ENCODE measurements around the gene TBR1. TPM values are rescaled to one million over a fixed set of nuclear protein-coding genes. Genes with fewer than 3 reads are reported as not detected.
A peak's percentile ranks its signal among the peaks of the same experiment; 100 is the strongest.

The TBR1 gene
- total and polyA plus RNA-seq, 8 donors = under 0.01 TPM; not detected in 7

DNA sequence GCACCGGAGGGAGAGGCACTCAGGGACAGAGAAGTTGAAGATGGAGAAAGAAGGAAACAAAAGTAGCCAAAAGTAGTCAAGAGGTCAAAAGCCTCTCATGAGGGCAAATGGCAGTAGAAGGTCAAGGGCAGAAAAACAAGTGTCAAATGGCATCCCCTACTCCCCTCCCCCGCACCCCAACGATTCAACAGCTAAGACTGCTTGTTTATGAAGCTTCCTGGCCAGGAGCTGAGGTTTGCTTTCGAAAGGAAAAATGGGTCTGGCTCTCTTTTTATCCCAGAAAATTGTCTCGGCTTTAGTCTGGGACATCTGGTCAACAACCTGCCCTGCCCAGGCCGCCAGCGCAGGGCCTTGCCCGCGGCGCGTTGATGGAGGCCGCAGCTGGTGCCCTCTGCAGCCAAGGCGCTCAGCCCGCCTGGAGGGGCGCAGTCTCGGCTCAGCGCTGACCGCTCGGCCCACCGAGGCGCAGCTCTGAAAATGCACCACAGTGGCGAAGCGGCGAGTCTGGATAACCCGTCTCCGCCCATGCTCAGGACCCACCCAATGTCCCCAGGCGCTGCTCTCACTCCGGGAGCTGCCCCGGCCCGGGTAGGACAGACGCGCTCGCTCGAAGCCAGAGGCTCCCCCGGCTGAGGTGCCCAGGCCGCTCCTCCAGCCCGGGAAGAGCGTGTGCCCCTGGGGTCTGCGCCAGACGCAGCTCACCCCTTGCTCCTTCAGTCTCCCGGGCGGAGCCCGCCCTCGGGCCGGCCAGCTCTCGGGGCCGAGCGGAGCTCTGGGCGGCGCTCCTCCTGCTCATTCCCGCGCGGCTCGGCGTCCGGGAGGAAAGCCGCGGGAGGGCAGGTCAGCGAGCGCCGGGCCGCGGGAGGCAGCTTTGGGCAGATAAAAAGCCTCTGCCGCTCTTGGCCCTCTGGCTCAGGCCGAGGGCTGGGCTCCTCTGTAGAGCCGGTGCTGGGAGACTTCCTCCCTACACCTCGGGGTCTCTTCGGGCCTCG is 1.8 kb upstream of the TBR1 start:
- 6 to 8% methylated on average over 68 to 69 of the region's 69 CpGs for WGBS, 2 donors
- Histone ChIP-seq H3K9me3 (no peaks in the 10 kb centered on the region), H3K4me3 (peak overlapping the region; percentile 23 to 57 (median 33)), H3K27me3 (peaks cover 0 to 40% (median 10%) of the 10 kb centered on the region in 4 donors), H3K27ac (no peak overlapping the region), H3K36me3 (no peaks in the 10 kb centered on the region), H3K4me1 (peaks cover 4 to 30% (median 12%) of the 10 kb centered on the region in 3 donors)
- ATAC-seq (peak; percentile 75 to 79 (median 76)), FAIRE-seq (no peak), DNase-seq (peak in 3 of 6 donors; percentile 39 to 78 (median 75))
- intact Hi-C loops (cut with DNase I) = no loop called here
- TF ChIP-seq, protein P1, sequence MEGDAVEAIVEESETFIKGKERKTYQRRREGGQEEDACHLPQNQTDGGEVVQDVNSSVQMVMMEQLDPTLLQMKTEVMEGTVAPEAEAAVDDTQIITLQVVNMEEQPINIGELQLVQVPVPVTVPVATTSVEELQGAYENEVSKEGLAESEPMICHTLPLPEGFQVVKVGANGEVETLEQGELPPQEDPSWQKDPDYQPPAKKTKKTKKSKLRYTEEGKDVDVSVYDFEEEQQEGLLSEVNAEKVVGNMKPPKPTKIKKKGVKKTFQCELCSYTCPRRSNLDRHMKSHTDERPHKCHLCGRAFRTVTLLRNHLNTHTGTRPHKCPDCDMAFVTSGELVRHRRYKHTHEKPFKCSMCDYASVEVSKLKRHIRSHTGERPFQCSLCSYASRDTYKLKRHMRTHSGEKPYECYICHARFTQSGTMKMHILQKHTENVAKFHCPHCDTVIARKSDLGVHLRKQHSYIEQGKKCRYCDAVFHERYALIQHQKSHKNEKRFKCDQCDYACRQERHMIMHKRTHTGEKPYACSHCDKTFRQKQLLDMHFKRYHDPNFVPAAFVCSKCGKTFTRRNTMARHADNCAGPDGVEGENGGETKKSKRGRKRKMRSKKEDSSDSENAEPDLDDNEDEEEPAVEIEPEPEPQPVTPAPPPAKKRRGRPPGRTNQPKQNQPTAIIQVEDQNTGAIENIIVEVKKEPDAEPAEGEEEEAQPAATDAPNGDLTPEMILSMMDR (IDR thresholded peaks at IDR 0.05) = no peak

DNA sequence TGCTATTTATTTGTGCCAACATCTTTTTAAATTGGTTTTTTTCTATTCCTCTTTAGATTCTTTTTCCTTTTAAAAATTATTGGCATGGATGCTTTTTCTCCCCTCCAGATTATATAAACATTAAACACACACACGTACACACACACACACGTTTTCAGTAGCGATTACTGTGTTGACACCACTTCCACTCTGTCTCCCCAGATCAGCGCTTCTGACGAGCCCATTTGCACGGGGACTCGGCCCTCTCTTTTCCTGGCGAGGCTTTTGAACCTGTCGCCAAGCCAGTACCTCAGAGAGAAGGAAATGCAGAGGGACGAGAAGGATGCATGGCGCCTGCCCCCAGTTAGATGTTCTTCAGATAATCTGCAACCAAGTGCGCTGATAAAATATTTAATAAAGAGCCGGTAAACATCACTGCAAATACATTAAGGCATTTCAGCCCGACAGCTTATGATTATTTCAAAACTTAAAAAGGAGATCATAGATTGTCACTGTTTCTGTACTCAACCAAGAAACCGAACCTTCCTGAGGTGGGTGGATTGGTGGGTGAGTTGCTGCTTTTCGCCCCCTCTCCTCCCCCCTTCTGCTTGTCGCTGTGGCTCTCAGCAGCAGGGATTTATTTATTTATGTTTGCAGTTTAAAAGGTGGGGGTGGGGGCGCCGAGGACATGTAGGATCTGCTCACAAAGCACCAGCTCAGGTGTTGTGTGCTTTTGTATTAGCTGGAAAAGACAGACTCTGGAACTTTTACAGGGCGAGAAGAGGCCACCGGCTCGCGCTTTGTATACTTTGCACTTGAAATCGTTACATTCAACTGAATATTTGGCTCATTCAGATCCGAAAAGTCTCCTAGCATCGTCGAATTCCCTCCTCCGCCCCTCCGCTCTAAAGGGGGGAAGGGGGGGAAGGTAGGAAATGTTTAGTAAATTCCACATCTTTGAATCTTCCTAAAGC is 787 bp upstream of the TBR1 start:
- FAIRE-seq (no peak), DNase-seq (peak in 1 of 6 donors; percentile 38), ATAC-seq (peak; percentile 19 to 44 (median 24))
- WGBS, 2 donors = 9 to 13% methylated on average over 29 of the region's 29 CpGs
- TF ChIP-seq, protein P1 (IDR thresholded peaks at IDR 0.05) = no peak
- no peaks in the 10 kb centered on the region for H3K36me3 ChIP-seq
- H3K9me3 ChIP-seq = no peaks in the 10 kb centered on the region
- intact Hi-C loops (cut with DNase I) = no loop called here
- no peak overlapping the region for H3K27ac ChIP-seq
- peaks cover 4 to 50% (median 10%) of the 10 kb centered on the region in 4 donors for H3K27me3 ChIP-seq
- peak overlapping the region; percentile 23 to 57 (median 33) for H3K4me3 ChIP-seq
- H3K4me1 ChIP-seq = peaks cover 4 to 30% (median 12%) of the 10 kb centered on the region in 3 donors

DNA sequence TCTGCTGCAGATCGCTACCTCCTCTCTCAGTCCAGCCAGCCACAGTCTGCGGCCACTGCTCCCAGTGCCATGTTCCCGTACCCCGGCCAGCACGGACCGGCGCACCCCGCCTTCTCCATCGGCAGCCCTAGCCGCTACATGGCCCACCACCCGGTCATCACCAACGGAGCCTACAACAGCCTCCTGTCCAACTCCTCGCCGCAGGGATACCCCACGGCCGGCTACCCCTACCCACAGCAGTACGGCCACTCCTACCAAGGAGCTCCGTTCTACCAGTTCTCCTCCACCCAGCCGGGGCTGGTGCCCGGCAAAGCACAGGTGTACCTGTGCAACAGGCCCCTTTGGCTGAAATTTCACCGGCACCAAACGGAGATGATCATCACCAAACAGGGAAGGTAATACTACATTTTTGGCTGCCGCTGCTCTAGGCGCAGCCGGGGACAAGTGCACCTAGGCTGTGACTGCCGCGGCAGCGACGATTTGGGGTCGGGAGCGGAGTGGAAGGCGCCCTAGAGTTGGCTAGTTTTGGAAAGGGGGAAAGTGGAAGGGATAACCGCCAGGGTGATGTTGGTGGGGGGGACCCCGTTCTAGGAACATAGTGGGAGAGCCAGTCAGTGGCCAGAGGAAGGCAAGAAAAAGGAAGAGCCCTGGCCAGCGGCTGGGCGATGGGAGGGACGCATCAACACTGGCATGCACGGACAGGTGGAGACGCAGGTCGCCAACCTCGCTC is 776 bp downstream of the TBR1 start:
- Histone ChIP-seq H3K36me3 (no peaks in the 10 kb centered on the region), H3K27ac (no peak overlapping the region), H3K27me3 (peaks cover 4 to 58% (median 15%) of the 10 kb centered on the region in 4 donors), H3K4me3 (no peak overlapping the region), H3K9me3 (no peaks in the 10 kb centered on the region), H3K4me1 (peaks cover 4 to 30% (median 12%) of the 10 kb centered on the region in 3 donors)
- intact Hi-C loops (cut with DNase I) = no loop called here
- TF ChIP-seq, protein P1 (IDR thresholded peaks at IDR 0.05) = no peak
- FAIRE-seq (no peak), ATAC-seq (no peak), DNase-seq (peak in 2 of 6 donors; percentile 55 to 58)
- WGBS, 2 donors = 9 to 10% methylated on average over 41 of the region's 41 CpGs

DNA sequence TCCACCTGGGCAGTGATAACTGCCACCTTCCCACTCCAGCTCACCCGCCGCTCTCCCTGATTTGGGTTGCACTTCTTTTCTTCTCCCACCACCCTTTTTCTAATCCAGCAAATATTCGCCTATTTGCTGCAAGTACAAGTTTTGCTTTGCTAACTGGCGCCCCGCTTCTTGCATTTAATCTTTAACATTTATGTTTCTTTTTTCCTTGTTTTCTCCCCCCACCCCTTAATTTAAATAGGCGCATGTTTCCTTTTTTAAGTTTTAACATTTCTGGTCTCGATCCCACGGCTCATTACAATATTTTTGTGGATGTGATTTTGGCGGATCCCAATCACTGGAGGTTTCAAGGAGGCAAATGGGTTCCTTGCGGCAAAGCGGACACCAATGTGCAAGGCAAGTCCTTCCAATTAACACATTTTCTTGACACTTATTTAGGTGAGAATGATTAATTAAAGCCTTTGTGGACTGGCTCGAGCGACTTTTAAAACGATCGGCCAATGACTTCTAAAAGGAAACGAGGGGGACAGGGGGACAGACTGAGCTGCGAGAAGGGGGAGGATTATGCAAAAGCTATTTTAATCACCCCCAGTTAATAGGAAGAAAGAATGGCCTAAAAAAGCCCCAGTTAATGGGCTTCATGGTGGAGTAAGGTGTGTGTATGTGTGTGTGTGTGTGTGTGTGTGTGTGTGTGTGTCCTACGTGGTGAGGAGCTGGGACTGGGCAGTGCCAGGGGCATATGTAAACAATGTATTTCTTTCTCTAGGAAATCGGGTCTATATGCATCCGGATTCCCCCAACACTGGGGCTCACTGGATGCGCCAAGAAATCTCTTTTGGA is 1.6 kb downstream of the TBR1 start:
- H3K9me3 ChIP-seq = no peaks in the 10 kb centered on the region
- H3K27ac ChIP-seq = no peak overlapping the region
- TF ChIP-seq, protein P1 (IDR thresholded peaks at IDR 0.05) = no peak
- DNase-seq = no peak
- no peak overlapping the region for H3K4me3 ChIP-seq
- no peak for FAIRE-seq
- H3K36me3 ChIP-seq = no peaks in the 10 kb centered on the region
- peaks cover 4 to 66% (median 15%) of the 10 kb centered on the region in 4 donors for H3K27me3 ChIP-seq
- intact Hi-C loops (cut with DNase I) = no loop called here
- 18% methylated on average over 21 of the region's 21 CpGs for WGBS, 2 donors
- H3K4me1 ChIP-seq = peaks cover 4 to 30% (median 12%) of the 10 kb centered on the region in 3 donors
- no peak for ATAC-seq

All from pancreas (tissue), 10 donors.